Measurements from ENCODE around the gene LMO2. TPM values are rescaled to one million over a fixed set of nuclear protein-coding genes. Genes with fewer than 3 reads are reported as not detected.

The LMO2 gene
- total and polyA plus RNA-seq, 2 donors from 2014 or later: 57.1 to 60.6 TPM

DNA sequence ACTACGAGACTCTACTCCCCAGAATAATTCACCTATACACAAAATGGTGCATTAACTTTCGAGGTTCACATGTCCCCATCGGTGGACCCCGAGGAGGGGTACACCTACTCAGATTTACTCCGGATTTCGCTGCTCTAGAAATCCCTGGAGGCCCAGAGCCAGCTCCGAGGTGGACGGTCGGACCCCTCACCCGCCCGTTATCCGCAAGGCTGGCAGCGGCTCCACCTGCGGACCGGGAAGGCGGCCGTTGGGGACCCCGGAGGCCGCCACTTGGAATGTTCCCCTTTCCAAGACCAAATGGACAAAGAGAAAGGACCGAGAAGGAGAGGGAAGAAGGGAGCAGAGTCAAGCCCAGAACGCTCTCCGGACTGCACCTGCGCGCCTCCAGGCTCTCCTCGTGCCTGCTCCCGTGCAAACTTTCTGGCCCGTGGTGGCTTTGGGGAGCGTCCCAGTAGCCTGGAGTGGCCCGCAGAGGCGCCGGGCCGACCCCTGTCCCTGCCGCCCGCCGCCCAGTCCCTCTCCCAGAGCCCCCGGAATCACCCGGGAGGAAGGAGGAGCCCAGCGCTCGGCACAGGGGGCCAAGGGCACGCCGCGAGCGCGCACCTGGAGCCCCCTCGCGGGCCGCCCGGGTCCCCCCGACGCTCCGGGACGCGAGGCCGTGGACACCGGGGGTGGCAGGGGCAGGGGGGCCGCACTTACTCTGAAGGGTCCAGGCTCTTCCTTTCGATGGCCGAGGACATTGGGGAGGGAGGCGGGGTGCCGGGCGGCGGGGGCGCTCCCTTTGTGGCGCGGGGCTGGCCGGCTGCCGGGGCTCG lies 23.0 kb downstream of the LMO2 start:
- H3K27me3 ChIP-seq (ENCODE audit: control insufficient read depth, insufficient read depth, low read length): peaks cover 6% of the 10 kb centered on the region

DNA sequence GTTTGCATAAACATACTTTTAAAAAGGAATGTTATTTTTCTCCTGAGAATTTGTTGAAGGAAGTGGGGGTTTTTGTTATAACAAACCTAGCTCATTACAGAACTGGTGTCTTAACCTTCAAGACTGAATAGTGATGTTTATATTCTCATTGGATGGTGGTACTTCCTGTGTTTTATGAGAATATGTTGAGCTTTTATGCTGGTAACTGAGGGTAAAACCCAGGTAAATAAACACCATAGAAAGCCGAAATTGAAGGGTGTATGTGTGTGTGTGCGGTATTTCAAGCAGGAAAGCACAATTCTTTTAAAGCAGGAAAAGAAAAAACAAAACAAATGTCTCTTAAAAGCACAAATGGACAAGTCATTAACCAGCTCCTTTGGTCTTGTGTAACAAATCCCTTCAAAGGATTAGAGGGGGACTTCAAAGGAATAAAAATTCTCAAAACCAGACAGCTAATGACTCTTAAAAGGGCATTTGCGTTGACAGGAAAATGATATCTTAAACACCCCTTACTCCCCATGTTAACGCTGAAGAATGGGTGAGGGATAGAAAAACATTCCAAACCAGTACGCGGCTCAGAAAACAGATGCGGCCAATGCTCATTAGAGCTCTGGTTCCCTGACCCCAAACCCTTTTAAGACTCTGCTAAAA lies 23.8 kb downstream of the LMO2 start:
- FAIRE-seq: no peak

More for the DNA sequence above, 23.0 kb downstream of the LMO2 start:
- H3K9me3 ChIP-seq (ENCODE audit: control insufficient read depth in 2 of 3, insufficient read depth in 1 of 3, low read length in 3 of 3): no peaks in the 10 kb centered on the region
- peak overlapping the region; percentile 51 to 78 (median 74) for H3K4me3 ChIP-seq (ENCODE audit: low read length in 3 of 3)
- TF ChIP-seq, protein P1, sequence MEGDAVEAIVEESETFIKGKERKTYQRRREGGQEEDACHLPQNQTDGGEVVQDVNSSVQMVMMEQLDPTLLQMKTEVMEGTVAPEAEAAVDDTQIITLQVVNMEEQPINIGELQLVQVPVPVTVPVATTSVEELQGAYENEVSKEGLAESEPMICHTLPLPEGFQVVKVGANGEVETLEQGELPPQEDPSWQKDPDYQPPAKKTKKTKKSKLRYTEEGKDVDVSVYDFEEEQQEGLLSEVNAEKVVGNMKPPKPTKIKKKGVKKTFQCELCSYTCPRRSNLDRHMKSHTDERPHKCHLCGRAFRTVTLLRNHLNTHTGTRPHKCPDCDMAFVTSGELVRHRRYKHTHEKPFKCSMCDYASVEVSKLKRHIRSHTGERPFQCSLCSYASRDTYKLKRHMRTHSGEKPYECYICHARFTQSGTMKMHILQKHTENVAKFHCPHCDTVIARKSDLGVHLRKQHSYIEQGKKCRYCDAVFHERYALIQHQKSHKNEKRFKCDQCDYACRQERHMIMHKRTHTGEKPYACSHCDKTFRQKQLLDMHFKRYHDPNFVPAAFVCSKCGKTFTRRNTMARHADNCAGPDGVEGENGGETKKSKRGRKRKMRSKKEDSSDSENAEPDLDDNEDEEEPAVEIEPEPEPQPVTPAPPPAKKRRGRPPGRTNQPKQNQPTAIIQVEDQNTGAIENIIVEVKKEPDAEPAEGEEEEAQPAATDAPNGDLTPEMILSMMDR (IDR thresholded peaks at IDR 0.05; ENCODE audit: borderline replicate concordance, extremely low read depth, insufficient read depth): no peak
- no peaks in the 10 kb centered on the region for H3K36me3 ChIP-seq (ENCODE audit: control insufficient read depth in 2 of 3, insufficient read depth in 3 of 3, low read length in 3 of 3)
- H3K4me1 ChIP-seq (ENCODE audit: control insufficient read depth in 2 of 3, insufficient read depth in 2 of 3, low read depth in 1 of 3, low read length in 3 of 3): peaks cover 1 to 9% (median 4%) of the 10 kb centered on the region in 3 donors
- H3K27ac ChIP-seq (ENCODE audit: low read depth in 2 of 2, low read length in 2 of 2): peak overlapping the region; percentile 64 to 83
- peak; percentile 19 to 76 (median 29) for DNase-seq
- FAIRE-seq: no peak
- peak overlapping the region; percentile 15 to 74 (median 54) for H3K9ac ChIP-seq (ENCODE audit: low read length in 3 of 3)
- intact Hi-C loops (cut with DNase I): no loop called here

DNA sequence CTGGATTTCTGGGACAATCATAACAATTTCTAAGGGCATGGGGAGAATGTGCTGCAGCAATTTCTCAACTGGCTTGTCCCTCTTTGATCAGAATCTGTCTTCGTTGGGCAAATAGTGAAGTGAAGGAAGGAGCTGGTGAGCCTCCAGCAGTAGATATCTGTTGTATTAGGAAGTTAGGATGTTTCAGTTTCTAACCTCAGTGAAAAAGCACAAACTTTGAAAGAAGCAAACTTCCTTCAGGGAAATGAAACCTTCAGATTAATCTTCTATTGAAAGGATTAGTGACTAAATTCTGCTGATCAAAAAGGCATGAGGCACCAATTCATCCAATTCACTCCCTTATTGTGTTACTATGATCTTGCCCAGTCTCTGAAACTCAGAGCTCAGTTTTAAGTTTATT lies 24.3 kb downstream of the LMO2 start:
- Histone ChIP-seq H3K4me3 (ENCODE audit: low read length in 3 of 3) (peak overlapping the region in 2 of 3 donors; percentile 51 to 78), H3K27ac (ENCODE audit: low read depth in 2 of 2, low read length in 2 of 2) (peak overlapping the region; percentile 64 to 83), H3K9me3 (ENCODE audit: control insufficient read depth in 2 of 3, insufficient read depth in 1 of 3, low read length in 3 of 3) (no peaks in the 10 kb centered on the region), H3K4me1 (ENCODE audit: control insufficient read depth in 2 of 3, insufficient read depth in 2 of 3, low read depth in 1 of 3, low read length in 3 of 3) (peaks cover 4 to 14% (median 8%) of the 10 kb centered on the region in 3 donors), H3K36me3 (ENCODE audit: control insufficient read depth in 2 of 3, insufficient read depth in 3 of 3, low read length in 3 of 3) (no peaks in the 10 kb centered on the region), H3K27me3 (ENCODE audit: control insufficient read depth, insufficient read depth, low read length) (peaks cover 6% of the 10 kb centered on the region), H3K9ac (ENCODE audit: low read length in 3 of 3) (peak overlapping the region in 1 of 3 donors; percentile 12)
- intact Hi-C loops (cut with DNase I): no loop called here
- DNase-seq: no peak
- TF ChIP-seq, protein P1 (IDR thresholded peaks at IDR 0.05; ENCODE audit: borderline replicate concordance, extremely low read depth, insufficient read depth): no peak
- no peak for FAIRE-seq

More for the DNA sequence above, 23.8 kb downstream of the LMO2 start:
- Histone ChIP-seq H3K9me3 (ENCODE audit: control insufficient read depth in 2 of 3, insufficient read depth in 1 of 3, low read length in 3 of 3) (no peaks in the 10 kb centered on the region), H3K36me3 (ENCODE audit: control insufficient read depth in 2 of 3, insufficient read depth in 3 of 3, low read length in 3 of 3) (no peaks in the 10 kb centered on the region), H3K4me3 (ENCODE audit: low read length in 3 of 3) (peak overlapping the region; percentile 51 to 78 (median 74)), H3K27ac (ENCODE audit: low read depth in 2 of 2, low read length in 2 of 2) (peak overlapping the region; percentile 64 to 83), H3K4me1 (ENCODE audit: control insufficient read depth in 2 of 3, insufficient read depth in 2 of 3, low read depth in 1 of 3, low read length in 3 of 3) (peaks cover 4 to 14% (median 8%) of the 10 kb centered on the region in 3 donors), H3K27me3 (ENCODE audit: control insufficient read depth, insufficient read depth, low read length) (peaks cover 6% of the 10 kb centered on the region), H3K9ac (ENCODE audit: low read length in 3 of 3) (peak overlapping the region; percentile 5 to 74 (median 54))
- peak in 2 of 5 donors; percentile 40 to 54 for DNase-seq
- intact Hi-C loops (cut with DNase I): no loop called here
- TF ChIP-seq, protein P1 (IDR thresholded peaks at IDR 0.05; ENCODE audit: borderline replicate concordance, extremely low read depth, insufficient read depth): no peak

All from kidney (tissue), 14 donors.